Measurements from ENCODE around the gene RHBG. TPM values are rescaled to one million over a fixed set of nuclear protein-coding genes. Genes with fewer than 3 reads are reported as not detected.

Gene RHBG
- total RNA-seq, 1 experiment from 2014 or later: 5.7 TPM

DNA sequence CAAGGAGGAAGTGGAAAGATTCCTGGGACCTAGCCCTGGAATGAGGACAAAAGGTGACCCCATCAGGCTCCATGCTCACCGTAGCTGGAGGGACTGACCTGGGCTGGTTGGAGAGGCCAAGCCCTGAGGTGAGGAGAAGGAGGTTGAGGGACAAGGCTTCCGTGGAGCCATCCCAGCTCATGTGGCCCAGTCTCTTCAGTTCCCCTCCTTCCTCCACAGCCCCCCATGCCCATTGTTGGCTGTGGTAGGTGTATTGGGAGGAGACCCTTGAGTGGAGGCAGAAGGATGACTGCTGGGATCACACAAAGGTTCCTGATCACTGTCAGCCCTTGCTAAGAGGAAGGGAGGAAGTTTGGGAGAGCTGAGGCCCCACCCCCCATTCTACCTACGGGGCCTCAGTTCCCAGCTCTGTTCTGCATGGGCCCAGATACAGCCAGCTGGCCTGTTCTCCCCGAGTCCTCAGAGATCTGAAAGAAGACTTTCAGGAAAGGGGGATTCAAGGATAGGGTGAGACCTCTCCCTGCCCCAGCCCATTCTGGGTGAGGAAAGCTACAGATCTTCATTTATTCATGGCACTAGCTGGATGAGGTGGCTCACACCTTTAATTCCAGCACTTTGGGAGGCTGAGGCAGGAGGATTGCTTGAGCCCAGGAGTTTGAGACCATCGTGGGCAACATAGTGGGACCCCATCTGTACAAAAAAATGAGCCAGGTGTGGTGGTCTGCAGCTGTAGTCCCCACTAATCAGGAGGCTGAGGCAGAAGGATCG, 17.3 kb downstream of the RHBG start:
- ChIA-PET RAD21 (ENCODE audit: low non-redundant PET in 1 of 2, low total read pairs in 2 of 2, uncharacterized antibody in 2 of 2, unreplicated experiment in 2 of 2) (interaction anchor here (0.6 to 2.7 kb wide), 11 partner anchors 13 to 232 kb away, joined by 3 to 51 read pairs (median 6); no protein-coding TSS in a partner anchor), POLR2A (interaction anchor here (1.5 to 3.1 kb wide), 2 partner anchors 35 to 60 kb away, joined by 4 to 25 read pairs; no protein-coding TSS in a partner anchor), CTCF (interaction anchor here (0.6 to 5.3 kb wide), 29 partner anchors 7 to 222 kb away, joined by 3 to 322 read pairs (median 5); partner anchors contain the start of gene MEF2D)
- intact Hi-C loops (cut with micrococcal nuclease): no loop called here
- no peak for TF ChIP-seq SIN3A (IDR thresholded peaks at IDR 0.05; ENCODE audit: low read depth)
- TF ChIP-seq JUND (IDR thresholded peaks at IDR 0.05): no peak
- TF ChIP-seq POLR2AphosphoS5 (IDR thresholded peaks at IDR 0.05; ENCODE audit: low read depth, low read length): no peak
- TF ChIP-seq ELF1 (IDR thresholded peaks at IDR 0.05; ENCODE audit: borderline replicate concordance, low read depth): no peak
- TF ChIP-seq EGR1 (IDR thresholded peaks at IDR 0.05; ENCODE audit: low read depth): no peak
- TF ChIP-seq SP1 (IDR thresholded peaks at IDR 0.05; ENCODE audit: low read depth): no peak
- no peak for TF ChIP-seq SRF (IDR thresholded peaks at IDR 0.05; ENCODE audit: low read depth)
- no peak for TF ChIP-seq CBX3 (IDR thresholded peaks at IDR 0.05; ENCODE audit: low read depth)
- TF ChIP-seq RAD21 (IDR thresholded peaks at IDR 0.05; ENCODE audit: low read depth): no peak
- TF ChIP-seq, protein P1, sequence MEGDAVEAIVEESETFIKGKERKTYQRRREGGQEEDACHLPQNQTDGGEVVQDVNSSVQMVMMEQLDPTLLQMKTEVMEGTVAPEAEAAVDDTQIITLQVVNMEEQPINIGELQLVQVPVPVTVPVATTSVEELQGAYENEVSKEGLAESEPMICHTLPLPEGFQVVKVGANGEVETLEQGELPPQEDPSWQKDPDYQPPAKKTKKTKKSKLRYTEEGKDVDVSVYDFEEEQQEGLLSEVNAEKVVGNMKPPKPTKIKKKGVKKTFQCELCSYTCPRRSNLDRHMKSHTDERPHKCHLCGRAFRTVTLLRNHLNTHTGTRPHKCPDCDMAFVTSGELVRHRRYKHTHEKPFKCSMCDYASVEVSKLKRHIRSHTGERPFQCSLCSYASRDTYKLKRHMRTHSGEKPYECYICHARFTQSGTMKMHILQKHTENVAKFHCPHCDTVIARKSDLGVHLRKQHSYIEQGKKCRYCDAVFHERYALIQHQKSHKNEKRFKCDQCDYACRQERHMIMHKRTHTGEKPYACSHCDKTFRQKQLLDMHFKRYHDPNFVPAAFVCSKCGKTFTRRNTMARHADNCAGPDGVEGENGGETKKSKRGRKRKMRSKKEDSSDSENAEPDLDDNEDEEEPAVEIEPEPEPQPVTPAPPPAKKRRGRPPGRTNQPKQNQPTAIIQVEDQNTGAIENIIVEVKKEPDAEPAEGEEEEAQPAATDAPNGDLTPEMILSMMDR (IDR thresholded peaks at IDR 0.05 in 2 of 3, conservative IDR thresholded peaks at IDR 0.05 in 1 of 3; ENCODE audit: borderline replicate concordance in 1 of 3, insufficient read depth in 1 of 3, low read depth in 2 of 3, low read length in 2 of 3): no peak
- no peak for TF ChIP-seq POLR2A (IDR thresholded peaks at IDR 0.05; ENCODE audit: borderline replicate concordance, extremely low read depth, insufficient read depth, insufficient read length)
- TF ChIP-seq EZH2 (IDR thresholded peaks at IDR 0.05): no peak
- no peak for TF ChIP-seq FOSL1 (IDR thresholded peaks at IDR 0.05; ENCODE audit: low read depth)
- TF ChIP-seq YY1 (IDR thresholded peaks at IDR 0.05; ENCODE audit: extremely low read depth, insufficient replicate concordance, low read depth, low read length): no peak
- TF ChIP-seq ZFX (IDR thresholded peaks at IDR 0.05): no peak
- TF ChIP-seq, protein P2, sequence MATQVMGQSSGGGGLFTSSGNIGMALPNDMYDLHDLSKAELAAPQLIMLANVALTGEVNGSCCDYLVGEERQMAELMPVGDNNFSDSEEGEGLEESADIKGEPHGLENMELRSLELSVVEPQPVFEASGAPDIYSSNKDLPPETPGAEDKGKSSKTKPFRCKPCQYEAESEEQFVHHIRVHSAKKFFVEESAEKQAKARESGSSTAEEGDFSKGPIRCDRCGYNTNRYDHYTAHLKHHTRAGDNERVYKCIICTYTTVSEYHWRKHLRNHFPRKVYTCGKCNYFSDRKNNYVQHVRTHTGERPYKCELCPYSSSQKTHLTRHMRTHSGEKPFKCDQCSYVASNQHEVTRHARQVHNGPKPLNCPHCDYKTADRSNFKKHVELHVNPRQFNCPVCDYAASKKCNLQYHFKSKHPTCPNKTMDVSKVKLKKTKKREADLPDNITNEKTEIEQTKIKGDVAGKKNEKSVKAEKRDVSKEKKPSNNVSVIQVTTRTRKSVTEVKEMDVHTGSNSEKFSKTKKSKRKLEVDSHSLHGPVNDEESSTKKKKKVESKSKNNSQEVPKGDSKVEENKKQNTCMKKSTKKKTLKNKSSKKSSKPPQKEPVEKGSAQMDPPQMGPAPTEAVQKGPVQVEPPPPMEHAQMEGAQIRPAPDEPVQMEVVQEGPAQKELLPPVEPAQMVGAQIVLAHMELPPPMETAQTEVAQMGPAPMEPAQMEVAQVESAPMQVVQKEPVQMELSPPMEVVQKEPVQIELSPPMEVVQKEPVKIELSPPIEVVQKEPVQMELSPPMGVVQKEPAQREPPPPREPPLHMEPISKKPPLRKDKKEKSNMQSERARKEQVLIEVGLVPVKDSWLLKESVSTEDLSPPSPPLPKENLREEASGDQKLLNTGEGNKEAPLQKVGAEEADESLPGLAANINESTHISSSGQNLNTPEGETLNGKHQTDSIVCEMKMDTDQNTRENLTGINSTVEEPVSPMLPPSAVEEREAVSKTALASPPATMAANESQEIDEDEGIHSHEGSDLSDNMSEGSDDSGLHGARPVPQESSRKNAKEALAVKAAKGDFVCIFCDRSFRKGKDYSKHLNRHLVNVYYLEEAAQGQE (IDR thresholded peaks at IDR 0.05; ENCODE audit: low read depth): no peak
- no peak for TF ChIP-seq TCF7L2 (IDR thresholded peaks at IDR 0.05; ENCODE audit: borderline replicate concordance, extremely low read depth, insufficient read depth, insufficient read length)
- no peak overlapping the region for H2AFZ ChIP-seq (ENCODE audit: low read depth, low read length, poor library complexity, severe bottlenecking)
- no peaks in the 10 kb centered on the region; a peak in 1 of 4 replicates for H3K4me1 ChIP-seq (ENCODE audit: control insufficient read depth in 1 of 2, insufficient read depth in 2 of 2, low read length in 2 of 2)
- no peak overlapping the region for H3K4me3 ChIP-seq (replicated peaks in 1 of 2; ENCODE audit: low read depth in 1 of 2, low read length in 2 of 2)
- no peaks in the 10 kb centered on the region for H3K36me3 ChIP-seq (ENCODE audit: control insufficient read depth in 1 of 2, insufficient read depth in 2 of 2, low read length in 2 of 2)
- H3K27ac ChIP-seq (ENCODE audit: low read depth, low read length): no peak overlapping the region
- H3K9me2 ChIP-seq (ENCODE audit: insufficient read depth): no peaks in the 10 kb centered on the region
- H3K9me3 ChIP-seq (ENCODE audit: control insufficient read depth in 1 of 2, insufficient read depth in 1 of 2, low read depth in 1 of 2, low read length in 2 of 2): no peaks in the 10 kb centered on the region
- DNase-seq (ENCODE audit: low read depth, low spot score) (no peak), ATAC-seq (no peak)
- H3K27me3 ChIP-seq (ENCODE audit: insufficient read depth, low read length): no peaks in the 10 kb centered on the region
- H3K9ac ChIP-seq (ENCODE audit: low read length): no peak overlapping the region
- H4K20me1 ChIP-seq (ENCODE audit: insufficient read depth): no peaks in the 10 kb centered on the region
- no TSS peak for BruUV-seq (replicated peaks)
- H3K4me2 ChIP-seq (ENCODE audit: low read length): no peak overlapping the region
- no peaks in the 10 kb centered on the region for H3K79me2 ChIP-seq (ENCODE audit: insufficient read depth, low read length)
